A673 (cell line): Measurements from ENCODE around the gene PHYHD1.

Experiments used
- CTCF ChIP-seq: fragments of 300-800, 200-600 bp; sonication (generic); conservative IDR thresholded peaks from 2 replicates; pipeline ENCODE4 v1.5.1; 2017; ENCODE audit warnings: low read depth, mild to moderate bottlenecking, antibody characterized with exemption, low read length, moderate library complexity, mixed read lengths
- EZH2 ChIP-seq: fragments of 200-600 bp; sonication (generic); IDR thresholded peaks from 2 replicates; pipeline ENCODE4 v1.6.1; 2017; ENCODE audit warnings: borderline replicate concordance, low read depth, mild to moderate bottlenecking, mixed read lengths, antibody characterized with exemption, low read length; ENCODE audit not compliant: poor library complexity, severe bottlenecking

DNA sequence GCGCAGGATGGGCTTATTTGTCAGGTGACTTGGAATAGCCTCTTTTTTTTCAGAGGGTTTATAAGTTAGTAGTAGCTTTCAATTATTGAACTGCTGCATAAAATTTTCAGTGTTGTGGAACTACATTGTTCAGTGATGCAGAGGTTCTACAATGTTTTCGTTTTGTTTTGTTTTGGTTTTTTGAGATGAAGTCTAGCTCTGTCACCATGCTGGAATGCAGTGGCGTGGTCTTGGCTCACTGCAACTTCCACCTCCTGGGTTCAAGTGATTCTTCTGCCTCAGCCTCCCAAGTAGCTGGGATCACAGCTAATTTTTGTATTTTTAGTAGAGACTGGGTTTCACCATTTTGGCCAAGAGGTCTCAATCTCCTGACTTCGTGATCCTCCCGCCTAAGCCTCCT is 48.7 kb downstream of the PHYHD1 start:
- TF ChIP-seq CTCF (no peak), EZH2 (no peak)
